ENCODE results near the gene LGALS3BP. TPM values are rescaled to one million over a fixed set of nuclear protein-coding genes. Genes with fewer than 3 reads are reported as not detected.

Gene LGALS3BP
- total RNA-seq, 1 experiment from 2014 or later, result 57.9 TPM

GRCh38 chr17:78940258-78940657 lies 39.5 kb downstream of the LGALS3BP start:
- H3K4me1 Mint-ChIP-seq, result no peaks in the 10 kb centered on the region
- no peaks in the 10 kb centered on the region for H3K36me3 Mint-ChIP-seq
- H3K27ac Mint-ChIP-seq, result no peak overlapping the region
- TF ChIP-seq HMGA2 (CRISPR knock-in tag; IDR thresholded peaks at IDR 0.05), result no peak
- TF ChIP-seq ZNF671 (CRISPR knock-in tag; IDR thresholded peaks at IDR 0.05), result no peak
- no peak for TF ChIP-seq ZNF532 (CRISPR knock-in tag; IDR thresholded peaks at IDR 0.05; ENCODE audit: borderline replicate concordance)
- TF ChIP-seq ZNF425 (CRISPR knock-in tag; conservative IDR thresholded peaks at IDR 0.05), result no peak
- TF ChIP-seq CDX4 (CRISPR knock-in tag; IDR thresholded peaks at IDR 0.05; ENCODE audit: borderline replicate concordance), result no peak
- no peak for TF ChIP-seq ZNF138 (CRISPR knock-in tag; conservative IDR thresholded peaks at IDR 0.05)
- TF ChIP-seq ATF2 (CRISPR knock-in tag; IDR thresholded peaks at IDR 0.05; ENCODE audit: borderline replicate concordance, low read depth), result no peak
- no peak for TF ChIP-seq ESRRA (CRISPR knock-in tag; IDR thresholded peaks at IDR 0.05; ENCODE audit: borderline replicate concordance)
- no peak for TF ChIP-seq FOXP1 (CRISPR knock-in tag; IDR thresholded peaks at IDR 0.05; ENCODE audit: borderline replicate concordance)
- no peak for TF ChIP-seq NR3C1 (CRISPR knock-in tag; conservative IDR thresholded peaks at IDR 0.05; ENCODE audit: low read depth)
- no peak for TF ChIP-seq TCF7 (CRISPR knock-in tag; IDR thresholded peaks at IDR 0.05; ENCODE audit: low read depth)
- no peak for TF ChIP-seq GRHL2 (CRISPR knock-in tag; IDR thresholded peaks at IDR 0.05; ENCODE audit: insufficient replicate concordance, severe bottlenecking)
- TF ChIP-seq NR2C2 (CRISPR knock-in tag; IDR thresholded peaks at IDR 0.05), result no peak
- no peak for TF ChIP-seq RELA (CRISPR knock-in tag; IDR thresholded peaks at IDR 0.05; ENCODE audit: borderline replicate concordance)
- TF ChIP-seq PRRX2 (CRISPR knock-in tag; IDR thresholded peaks at IDR 0.05), result no peak
- no peak for TF ChIP-seq FOXK1 (CRISPR knock-in tag; IDR thresholded peaks at IDR 0.05)
- ChIA-PET CTCF (interaction anchor here (0.9 to 1.3 kb wide), 5 partner anchors 31 to 461 kb away, joined by 3 to 6 read pairs (median 3); no protein-coding TSS in a partner anchor), POLR2A (no interaction called here)
- ATAC-seq (no peak), DNase-seq (ENCODE audit: low spot score) (no peak)
- no peaks in the 10 kb centered on the region for H3K9me3 Mint-ChIP-seq
- no peak overlapping the region for H3K4me3 Mint-ChIP-seq
- no peaks in the 10 kb centered on the region for H3K27me3 Mint-ChIP-seq (ENCODE audit: low read depth)

GRCh38 chr17:78939615-78940014 lies 40.1 kb downstream of the LGALS3BP start:
- no peaks in the 10 kb centered on the region for H3K27me3 Mint-ChIP-seq (ENCODE audit: low read depth)
- no peak overlapping the region for H3K27ac Mint-ChIP-seq
- POLR2A ChIA-PET, result no interaction called here
- H3K36me3 Mint-ChIP-seq, result no peaks in the 10 kb centered on the region
- H3K4me3 Mint-ChIP-seq, result no peak overlapping the region
- H3K4me1 Mint-ChIP-seq, result no peaks in the 10 kb centered on the region; the same call in 1 of the 2 replicates
- H3K9me3 Mint-ChIP-seq, result no peaks in the 10 kb centered on the region
- DNase-seq (ENCODE audit: low spot score) (no peak), ATAC-seq (no peak)
- CTCF ChIA-PET, result no interaction called here
- TF ChIP-seq ZNF219 (CRISPR knock-in tag; IDR thresholded peaks at IDR 0.05; ENCODE audit: borderline replicate concordance), result no peak
- TF ChIP-seq SOX15 (CRISPR knock-in tag; IDR thresholded peaks at IDR 0.05), result no peak
- TF ChIP-seq ZNF232 (CRISPR knock-in tag; IDR thresholded peaks at IDR 0.05), result no peak
- TF ChIP-seq TCF7 (CRISPR knock-in tag; IDR thresholded peaks at IDR 0.05; ENCODE audit: low read depth), result no peak
- TF ChIP-seq E2F5 (CRISPR knock-in tag; IDR thresholded peaks at IDR 0.05), result no peak
- no peak for TF ChIP-seq NR3C1 (CRISPR knock-in tag; conservative IDR thresholded peaks at IDR 0.05; ENCODE audit: low read depth)
- TF ChIP-seq EMX1 (CRISPR knock-in tag; IDR thresholded peaks at IDR 0.05), result no peak
- no peak for TF ChIP-seq AR (CRISPR knock-in tag; IDR thresholded peaks at IDR 0.05)
- TF ChIP-seq GABPB1 (CRISPR knock-in tag; IDR thresholded peaks at IDR 0.05), result no peak
- TF ChIP-seq KAT7 (CRISPR knock-in tag; IDR thresholded peaks at IDR 0.05; ENCODE audit: borderline replicate concordance), result no peak
- TF ChIP-seq CREM (CRISPR knock-in tag; IDR thresholded peaks at IDR 0.05), result no peak

Measured in WTC11 (cell line).